Esophagus muscularis mucosa (tissue), 4 donors: ENCODE data around the gene KLRG1. TPM values are rescaled to one million over a fixed set of nuclear protein-coding genes. Genes with fewer than 3 reads are reported as not detected.

Experiments
- DNase-seq: peaks from one replicate; pipeline ENCODE4 v3.0.0-alpha.2; 2017; ENCODE audit errors: extremely low spot score
- H3K27ac ChIP-seq, 4 donors: fragments of 200-600 bp; sonication (generic); replicated peaks in 1 of 4; 1 replicate in 3 of 4; 2 replicates in 1 of 4; pipeline ENCODE4 v1.5.1; 2016 to 2019; ENCODE audit warnings: mild to moderate bottlenecking in 1 of 4
- H3K27me3 ChIP-seq, 4 donors: fragments of 200-600 bp; sonication (generic); one replicate each; pipeline versions ENCODE4 v1.5.1 to v1.6.0; 2016 to 2019
- H3K36me3 ChIP-seq, 4 donors: fragments of 200-600 bp; sonication (generic); one replicate each; pipeline ENCODE4 v1.5.1; 2016 to 2019
- H3K4me1 ChIP-seq, 4 donors: fragments of 200-600 bp; sonication (generic); one replicate each; pipeline ENCODE4 v1.5.1; 2016 to 2019
- H3K4me3 ChIP-seq, 4 donors: fragments of 200-600 bp; sonication (generic); 1 replicate in 2 of 4; 2 replicates in 2 of 4; pipeline ENCODE4 v1.5.1; 2016 to 2019; ENCODE audit warnings: mild to moderate bottlenecking in 4 of 4, moderate library complexity in 1 of 4
- H3K9me3 ChIP-seq, 4 donors: fragments of 200-600 bp; sonication (generic); 1 replicate in 3 of 4; 2 replicates in 1 of 4; pipeline ENCODE4 v1.5.1; 2016 to 2019
- EP300 ChIP-seq: sonication (generic); formaldehyde crosslinking; IDR thresholded peaks from one replicate; pipeline ENCODE4 v1.6.1; 2017; ENCODE audit warnings: antibody characterized with exemption
- POLR2A ChIP-seq: fragments of 450-650 bp; IDR thresholded peaks from one replicate; pipeline ENCODE4 v1.6.1; 2017; ENCODE audit warnings: antibody characterized with exemption, moderate library complexity, mild to moderate bottlenecking, low read depth
- POLR2AphosphoS5 ChIP-seq, 2 donors: sonication (generic); formaldehyde crosslinking; IDR thresholded peaks; one replicate each; pipeline ENCODE4 v1.6.1; 2017; ENCODE audit warnings: antibody characterized with exemption in 2 of 2
- WGBS: methylation state at CpG from one replicate; pipeline ENCODE4 v1.1.5; 2018; 5-methylcytosine and 5-hydroxymethylcytosine counted together
- intact Hi-C: fragments of 100-400 bp; cut with DNase I; formaldehyde crosslinking; loops from one replicate; pipeline ENCODE4 v1.15.1; 2023
- total RNA-seq, 4 donors: library from RNA; depleted of rRNA; stranded (reverse); fragments of >200 nt; gene quantifications; one replicate each; pipeline versions ENCODE4 v1.1.0 to v1.2.1, GENCODE V29; 2016
- TF ChIP-seq, protein P1 (sequence below), 3 experiments: fragments of 200-600 bp in 2 of 3; fragments of 450-650 bp in 1 of 3; sonication (generic) in 2 of 3; IDR thresholded peaks; one replicate each; pipeline ENCODE4 v1.5.1; 2017 to 2019; ENCODE audit warnings: antibody characterized with exemption in 3 of 3, mild to moderate bottlenecking in 2 of 3, moderate library complexity in 1 of 3

KLRG1 gene
- total RNA-seq, 4 donors from 2014 or later, result 1.5 to 2.2 (median 1.8) TPM

DNA sequence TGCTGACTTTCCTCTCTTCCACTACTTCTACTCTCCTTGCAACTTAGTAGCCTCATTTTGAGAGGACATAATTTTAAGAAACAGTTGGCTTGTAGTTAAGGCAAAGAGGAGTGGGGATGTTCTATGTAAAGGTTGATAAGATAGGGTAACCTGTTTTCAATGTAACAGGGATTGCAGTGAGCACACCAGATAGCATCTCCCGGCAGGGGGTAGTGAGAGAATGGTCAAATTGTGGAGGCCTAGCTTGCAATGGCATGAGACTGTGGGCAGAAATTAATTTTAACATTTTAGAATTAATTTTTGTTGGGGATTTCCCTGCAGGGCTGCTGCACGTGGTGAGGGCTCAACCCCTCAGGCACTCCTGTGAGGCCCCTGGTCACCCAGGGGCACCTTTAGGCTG is 41.4 kb downstream of the KLRG1 start:
- no peak overlapping the region for H3K27ac ChIP-seq
- no peaks in the 10 kb centered on the region for H3K36me3 ChIP-seq
- intact Hi-C loops, result no loop called here
- H3K9me3 ChIP-seq, result no peaks in the 10 kb centered on the region
- WGBS, result 75% methylated on average over 2 of the region's 2 CpGs
- no peak for TF ChIP-seq POLR2A
- H3K4me1 ChIP-seq, result no peaks in the 10 kb centered on the region
- DNase-seq, result no peak
- no peaks in the 10 kb centered on the region for H3K27me3 ChIP-seq
- no peak overlapping the region for H3K4me3 ChIP-seq

DNA sequence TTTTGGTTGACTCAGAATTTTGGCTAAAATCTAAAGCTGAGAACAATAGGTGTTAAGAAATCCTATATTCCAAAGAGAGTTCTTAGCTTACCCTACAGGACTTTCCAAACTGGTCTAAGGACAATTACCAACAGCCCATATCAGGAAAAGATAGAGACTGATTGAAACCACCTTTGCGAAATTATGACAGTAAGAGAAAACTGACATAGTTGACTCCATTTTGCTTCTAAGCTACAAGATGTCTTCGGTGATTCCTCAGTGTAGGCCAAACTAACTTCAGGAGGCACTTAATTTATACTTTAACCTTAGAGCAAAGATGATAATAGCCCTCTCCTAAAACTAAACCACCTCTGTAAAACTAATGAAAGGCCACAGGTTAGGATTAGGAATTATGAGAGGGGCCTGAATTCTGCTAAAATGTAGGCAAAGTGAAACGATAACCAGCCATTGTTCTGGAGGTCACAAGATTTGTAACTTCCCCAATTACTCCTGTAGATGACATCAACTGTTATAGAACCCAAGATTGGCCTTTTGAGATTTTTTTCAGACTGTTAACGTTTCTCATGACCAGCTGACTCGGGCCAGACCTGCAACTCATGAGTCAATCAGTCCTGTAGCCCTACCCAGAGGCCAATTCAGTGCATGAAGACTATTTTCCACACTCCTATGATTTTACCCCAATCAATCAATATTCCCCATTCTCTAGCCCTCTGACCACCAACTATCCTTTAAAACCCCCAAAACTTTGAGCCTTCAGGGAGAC is 43.0 kb downstream of the KLRG1 start:
- 73% methylated on average over 5 of the region's 5 CpGs for WGBS
- no peaks in the 10 kb centered on the region for H3K4me1 ChIP-seq
- no peaks in the 10 kb centered on the region for H3K27me3 ChIP-seq
- H3K36me3 ChIP-seq, result no peaks in the 10 kb centered on the region
- TF ChIP-seq POLR2A (no peak), POLR2AphosphoS5 (IDR thresholded peaks at IDR 0.05) (no peak), EP300 (no peak)
- no peak overlapping the region for H3K4me3 ChIP-seq
- H3K27ac ChIP-seq, result no peak overlapping the region
- H3K9me3 ChIP-seq, result no peaks in the 10 kb centered on the region
- DNase-seq, result no peak
- intact Hi-C loops, result no loop called here

DNA sequence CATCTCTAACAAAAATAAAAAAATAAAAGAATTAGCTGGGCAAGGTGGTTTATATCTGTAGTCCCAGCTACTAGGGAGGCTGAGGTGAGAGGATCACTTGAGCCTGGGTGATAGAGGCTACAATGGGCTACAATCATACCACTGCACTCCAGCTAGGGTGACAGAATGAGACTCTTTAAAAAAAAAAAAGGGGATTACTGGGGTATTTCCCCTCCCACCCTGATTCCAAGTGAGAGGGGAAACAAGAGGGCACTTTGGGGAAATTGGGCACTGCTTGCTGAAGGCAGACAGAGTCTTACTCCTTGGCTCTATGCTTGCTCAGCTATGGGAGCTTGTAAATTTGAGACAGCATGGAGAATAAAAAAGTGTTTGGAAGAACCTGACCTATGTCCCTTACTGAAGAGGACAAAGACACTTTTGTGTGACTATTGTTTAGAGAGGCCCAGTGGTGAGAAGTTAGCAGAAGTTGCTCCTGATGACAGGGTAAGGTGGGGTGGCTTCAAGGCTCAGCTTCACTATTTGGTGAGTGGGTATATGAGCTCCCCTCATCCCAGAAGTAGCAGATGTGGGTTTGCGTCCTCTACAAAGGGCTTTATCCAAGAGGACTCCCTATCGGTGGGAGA is 44.0 kb downstream of the KLRG1 start:
- no peak for DNase-seq
- H3K27ac ChIP-seq, result no peak overlapping the region
- no peaks in the 10 kb centered on the region for H3K36me3 ChIP-seq
- no peak overlapping the region for H3K4me3 ChIP-seq
- no peaks in the 10 kb centered on the region for H3K9me3 ChIP-seq
- WGBS, result 96% methylated on average over 2 of the region's 2 CpGs
- intact Hi-C loops, result no loop called here
- no peaks in the 10 kb centered on the region for H3K4me1 ChIP-seq
- H3K27me3 ChIP-seq, result no peaks in the 10 kb centered on the region
- TF ChIP-seq, protein P1, sequence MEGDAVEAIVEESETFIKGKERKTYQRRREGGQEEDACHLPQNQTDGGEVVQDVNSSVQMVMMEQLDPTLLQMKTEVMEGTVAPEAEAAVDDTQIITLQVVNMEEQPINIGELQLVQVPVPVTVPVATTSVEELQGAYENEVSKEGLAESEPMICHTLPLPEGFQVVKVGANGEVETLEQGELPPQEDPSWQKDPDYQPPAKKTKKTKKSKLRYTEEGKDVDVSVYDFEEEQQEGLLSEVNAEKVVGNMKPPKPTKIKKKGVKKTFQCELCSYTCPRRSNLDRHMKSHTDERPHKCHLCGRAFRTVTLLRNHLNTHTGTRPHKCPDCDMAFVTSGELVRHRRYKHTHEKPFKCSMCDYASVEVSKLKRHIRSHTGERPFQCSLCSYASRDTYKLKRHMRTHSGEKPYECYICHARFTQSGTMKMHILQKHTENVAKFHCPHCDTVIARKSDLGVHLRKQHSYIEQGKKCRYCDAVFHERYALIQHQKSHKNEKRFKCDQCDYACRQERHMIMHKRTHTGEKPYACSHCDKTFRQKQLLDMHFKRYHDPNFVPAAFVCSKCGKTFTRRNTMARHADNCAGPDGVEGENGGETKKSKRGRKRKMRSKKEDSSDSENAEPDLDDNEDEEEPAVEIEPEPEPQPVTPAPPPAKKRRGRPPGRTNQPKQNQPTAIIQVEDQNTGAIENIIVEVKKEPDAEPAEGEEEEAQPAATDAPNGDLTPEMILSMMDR (IDR thresholded peaks at IDR 0.05), result no peak
- TF ChIP-seq POLR2AphosphoS5 (IDR thresholded peaks at IDR 0.05), result no peak
- TF ChIP-seq POLR2A, result no peak
- no peak for TF ChIP-seq EP300

DNA sequence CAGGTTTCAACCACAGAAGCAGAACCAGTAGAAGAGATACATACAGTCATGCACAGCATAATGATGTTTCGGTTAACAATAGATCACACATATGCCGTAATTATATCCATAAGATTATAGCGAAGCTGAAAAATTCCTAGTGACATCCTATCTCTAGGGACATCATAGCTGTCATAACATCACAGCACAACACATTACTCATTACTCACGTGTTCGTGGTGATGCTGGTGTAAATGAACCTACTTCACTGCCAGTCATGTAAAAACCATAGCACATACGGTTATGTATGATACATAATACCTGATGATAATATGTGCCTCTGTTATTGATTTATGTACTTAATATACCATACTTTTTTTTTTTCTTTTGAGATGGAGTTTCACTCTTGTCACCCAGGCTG is 44.7 kb downstream of the KLRG1 start:
- no peak overlapping the region for H3K4me3 ChIP-seq
- TF ChIP-seq, protein P1 (IDR thresholded peaks at IDR 0.05), result no peak
- TF ChIP-seq EP300, result no peak
- no peak for TF ChIP-seq POLR2AphosphoS5 (IDR thresholded peaks at IDR 0.05)
- TF ChIP-seq POLR2A, result no peak
- no peak overlapping the region for H3K27ac ChIP-seq
- DNase-seq, result no peak
- 86% methylated on average over 6 of the region's 6 CpGs for WGBS
- intact Hi-C loops, result no loop called here
- no peaks in the 10 kb centered on the region for H3K9me3 ChIP-seq
- H3K36me3 ChIP-seq, result no peaks in the 10 kb centered on the region
- no peaks in the 10 kb centered on the region for H3K27me3 ChIP-seq
- H3K4me1 ChIP-seq, result no peaks in the 10 kb centered on the region

DNA sequence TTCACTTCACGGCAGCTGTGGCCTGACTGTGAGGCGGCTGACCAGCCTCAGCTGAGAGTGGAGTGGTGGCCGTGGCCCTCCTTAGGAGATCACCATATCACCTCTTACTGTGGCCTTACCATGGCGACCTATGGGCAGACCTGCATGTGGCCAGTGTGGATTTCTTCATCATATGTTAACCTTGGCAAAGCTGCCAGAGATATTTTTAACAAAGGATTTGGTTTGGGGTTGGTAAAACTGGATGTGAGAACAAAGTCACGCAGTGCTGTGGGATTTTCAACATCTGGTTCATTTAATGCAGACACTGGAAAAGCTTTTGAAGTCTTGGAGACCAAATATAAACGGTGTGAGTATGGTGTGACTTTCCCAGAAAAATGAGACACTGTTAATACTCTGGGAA is 46.9 kb downstream of the KLRG1 start:
- no peak overlapping the region for H3K4me3 ChIP-seq
- intact Hi-C loops, result loop anchor here (5.0 kb wide), 1 partner anchor 84 kb away; no protein-coding TSS in a partner anchor
- TF ChIP-seq, protein P1 (IDR thresholded peaks at IDR 0.05), result no peak
- TF ChIP-seq POLR2AphosphoS5 (IDR thresholded peaks at IDR 0.05) (no peak), EP300 (no peak), POLR2A (no peak)

More for the DNA sequence above, 46.9 kb downstream of the KLRG1 start:
- H3K9me3 ChIP-seq, result no peaks in the 10 kb centered on the region
- H3K36me3 ChIP-seq, result no peaks in the 10 kb centered on the region
- H3K27me3 ChIP-seq, result no peaks in the 10 kb centered on the region
- no peaks in the 10 kb centered on the region for H3K4me1 ChIP-seq
- no peak for DNase-seq
- no peak overlapping the region for H3K27ac ChIP-seq
- WGBS, result 70% methylated on average over 6 of the region's 6 CpGs
